ENCODE data around the gene CFAP69.

DNA sequence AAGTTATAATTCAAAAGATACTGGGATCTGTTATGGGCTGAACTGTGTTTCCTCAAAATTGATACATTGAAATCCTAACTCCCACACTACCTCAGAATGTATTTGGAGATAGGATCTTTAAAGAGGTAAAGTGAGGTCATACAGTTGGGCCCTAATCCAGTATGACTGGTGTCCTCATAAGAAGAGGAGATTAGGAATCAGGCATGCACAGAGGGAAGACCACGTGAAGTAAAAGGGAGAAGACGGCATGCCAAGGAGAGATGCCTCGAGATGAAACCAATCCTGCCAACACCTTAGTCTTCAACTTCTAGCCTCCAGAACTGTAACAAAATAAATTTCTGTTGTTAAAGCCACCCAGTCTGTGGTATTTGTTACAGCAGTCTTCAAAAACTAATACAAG lies 5.9 kb upstream of the CFAP69 start:
- TF ChIP-seq POLR2A (IDR thresholded peaks at IDR 0.05): no peak
- TF ChIP-seq, protein P1, sequence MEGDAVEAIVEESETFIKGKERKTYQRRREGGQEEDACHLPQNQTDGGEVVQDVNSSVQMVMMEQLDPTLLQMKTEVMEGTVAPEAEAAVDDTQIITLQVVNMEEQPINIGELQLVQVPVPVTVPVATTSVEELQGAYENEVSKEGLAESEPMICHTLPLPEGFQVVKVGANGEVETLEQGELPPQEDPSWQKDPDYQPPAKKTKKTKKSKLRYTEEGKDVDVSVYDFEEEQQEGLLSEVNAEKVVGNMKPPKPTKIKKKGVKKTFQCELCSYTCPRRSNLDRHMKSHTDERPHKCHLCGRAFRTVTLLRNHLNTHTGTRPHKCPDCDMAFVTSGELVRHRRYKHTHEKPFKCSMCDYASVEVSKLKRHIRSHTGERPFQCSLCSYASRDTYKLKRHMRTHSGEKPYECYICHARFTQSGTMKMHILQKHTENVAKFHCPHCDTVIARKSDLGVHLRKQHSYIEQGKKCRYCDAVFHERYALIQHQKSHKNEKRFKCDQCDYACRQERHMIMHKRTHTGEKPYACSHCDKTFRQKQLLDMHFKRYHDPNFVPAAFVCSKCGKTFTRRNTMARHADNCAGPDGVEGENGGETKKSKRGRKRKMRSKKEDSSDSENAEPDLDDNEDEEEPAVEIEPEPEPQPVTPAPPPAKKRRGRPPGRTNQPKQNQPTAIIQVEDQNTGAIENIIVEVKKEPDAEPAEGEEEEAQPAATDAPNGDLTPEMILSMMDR (IDR thresholded peaks at IDR 0.05): no peak
